C1 segment of cervical spinal cord (tissue), 14 donors: ENCODE data around the gene MRPL53.

Experiments
- DNase-seq, 14 donors: peaks; one replicate each; lab custom pipeline; 2025; lab: John Stamatoyannopoulos, UW

Gene MRPL53

DNA sequence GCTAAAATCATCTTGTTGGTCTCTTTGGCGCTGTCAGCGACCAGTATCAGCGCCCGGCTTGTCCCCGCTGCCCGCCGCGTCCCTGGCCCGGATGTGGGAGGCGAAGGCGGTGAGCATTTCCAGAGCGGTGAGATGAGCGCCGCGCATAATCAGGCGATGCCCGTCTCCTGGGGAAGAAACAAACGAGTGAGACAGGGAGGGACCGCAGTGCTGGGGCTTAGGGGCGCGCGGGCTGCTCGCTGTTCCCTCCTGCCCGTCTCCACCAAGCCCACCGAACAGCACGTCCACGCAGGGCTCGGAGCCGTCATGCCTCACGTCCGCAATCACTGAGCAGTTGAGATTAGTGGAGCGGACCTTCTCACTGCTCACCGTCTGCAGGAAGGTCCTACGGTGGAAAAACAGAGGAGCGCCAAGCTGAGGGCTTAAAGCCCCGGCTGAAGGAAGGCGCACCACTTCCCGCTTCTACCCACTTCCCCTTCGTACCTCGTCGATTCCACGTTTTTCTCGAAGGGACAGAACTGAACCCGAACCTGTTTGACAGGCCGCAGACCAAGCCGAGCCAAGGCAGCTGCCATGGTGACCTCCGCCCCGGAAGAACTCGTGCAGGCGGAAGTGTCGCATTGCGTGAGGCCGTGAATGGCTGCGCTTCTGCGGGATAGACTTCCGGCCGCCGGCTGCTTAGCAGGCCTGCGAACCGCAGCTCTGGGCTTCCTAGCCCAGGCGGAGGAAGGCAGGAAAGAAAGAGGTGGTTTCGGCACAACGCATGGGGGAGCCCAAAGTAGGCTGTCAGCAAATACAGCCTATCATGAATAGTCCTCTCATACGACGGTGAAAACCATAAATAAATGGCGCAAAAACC lies at the start of gene MRPL53:
Gene MRPL53, minus strand, starts transcription at position 595 of the 859 bp plus-strand sequence. Its CDS starts 20 bp downstream, at position 575.
- DNase-seq: peak; percentile 60 to 95 (median 86)

DNA sequence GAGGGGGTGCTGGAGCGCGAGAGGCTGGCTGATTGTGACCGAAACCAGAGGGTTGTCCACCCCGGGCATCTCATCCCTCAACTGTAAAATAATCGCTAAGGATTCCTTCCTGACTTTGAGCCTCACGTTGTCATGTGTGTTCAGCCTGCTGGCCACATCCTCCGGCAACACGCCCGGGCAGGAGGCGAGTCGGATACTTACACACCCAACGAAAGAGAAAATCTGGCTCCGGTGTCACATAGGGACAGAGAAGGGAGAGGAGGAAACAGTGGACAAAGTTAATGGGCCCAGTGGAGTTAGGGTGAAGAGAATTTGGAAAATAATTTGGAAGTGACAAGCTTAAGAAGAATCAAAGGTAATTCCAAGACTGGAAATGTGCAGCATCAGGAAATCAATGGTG lies 44.2 kb upstream of the MRPL53 start:
- DNase-seq: no peak

GRCh38 chr2:74515981-74516633 lies 43.6 kb upstream of the MRPL53 start:
- DNase-seq: peak in 6 of 14 donors; percentile 2 to 39 (median 6)

DNA sequence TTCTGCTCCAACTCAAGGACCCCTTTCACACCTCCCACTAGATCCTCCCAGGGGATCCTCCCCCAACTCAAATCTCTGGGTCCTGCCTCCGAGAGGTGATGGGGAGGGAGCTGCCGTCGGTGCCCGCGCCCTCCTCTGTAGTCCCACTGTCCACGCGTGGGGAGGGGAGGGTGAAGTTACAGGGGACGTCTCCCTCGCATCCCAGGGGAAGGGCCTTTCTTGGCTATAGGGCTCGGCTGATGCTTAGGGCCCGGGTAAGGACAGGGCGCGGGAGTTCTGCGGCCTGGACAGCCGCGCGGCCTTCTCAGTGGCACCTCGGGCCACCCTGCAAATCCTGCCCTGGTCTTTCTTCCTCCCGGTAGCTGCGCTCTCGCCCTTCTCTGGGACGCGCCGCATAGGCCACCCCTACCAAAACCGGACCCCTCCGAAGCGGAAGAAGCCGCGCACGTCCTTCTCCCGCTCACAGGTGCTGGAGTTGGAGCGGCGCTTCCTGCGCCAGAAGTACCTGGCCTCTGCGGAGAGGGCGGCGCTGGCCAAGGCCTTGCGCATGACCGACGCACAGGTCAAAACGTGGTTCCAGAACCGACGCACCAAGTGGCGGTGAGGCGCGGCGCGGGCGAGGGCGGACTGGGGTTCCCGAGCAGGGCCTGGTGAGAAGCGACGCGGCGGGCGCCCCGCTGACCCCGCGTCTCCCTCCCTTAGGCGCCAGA lies 42.9 kb upstream of the MRPL53 start:
- no peak for DNase-seq

DNA sequence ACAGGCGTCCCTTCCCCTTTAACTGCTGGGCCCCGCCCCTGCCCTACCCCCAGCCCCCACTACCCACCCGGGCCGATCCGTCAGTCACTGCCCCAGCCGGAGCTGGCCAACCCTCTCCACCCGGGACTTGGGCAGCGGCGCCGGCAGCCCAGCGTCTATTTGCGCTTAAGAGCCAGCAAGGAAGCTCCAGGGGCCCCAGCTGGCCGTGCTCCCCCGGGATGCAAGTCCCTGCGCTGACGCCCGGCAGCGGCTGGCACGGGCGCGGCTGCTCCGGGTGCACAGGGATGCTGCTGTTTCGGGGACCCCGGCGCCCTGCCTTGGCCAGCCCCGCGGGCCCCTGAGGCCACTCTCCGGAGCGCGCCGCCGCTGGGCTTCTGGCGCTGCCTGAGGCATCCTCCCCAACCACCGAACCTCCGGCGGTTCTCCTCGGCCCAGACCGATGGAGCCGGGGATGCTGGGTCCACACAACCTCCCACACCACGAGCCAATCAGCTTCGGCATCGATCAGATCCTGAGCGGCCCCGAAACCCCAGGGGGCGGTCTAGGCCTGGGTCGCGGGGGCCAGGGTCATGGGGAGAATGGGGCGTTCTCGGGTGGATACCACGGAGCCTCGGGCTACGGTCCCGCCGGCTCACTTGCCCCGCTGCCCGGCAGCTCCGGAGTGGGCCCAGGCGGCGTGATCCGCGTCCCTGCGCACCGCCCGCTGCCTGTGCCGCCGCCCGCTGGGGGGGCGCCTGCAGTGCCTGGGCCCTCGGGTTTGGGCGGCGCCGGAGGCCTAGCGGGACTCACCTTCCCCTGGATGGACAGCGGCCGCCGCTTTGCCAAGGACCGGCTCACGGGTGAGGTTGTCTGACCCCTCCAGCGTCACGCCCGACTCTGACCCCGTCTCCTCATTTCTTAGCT lies 42.1 kb upstream of the MRPL53 start, which contains the start of gene TLX2:
Gene TLX2, plus strand, starts transcription at position 83 of the 903 bp plus-strand sequence. Its CDS starts 357 bp downstream, at position 440.
- no peak for DNase-seq

- no peak for DNase-seq
Observed at GRCh38 chr2:74513605-74514367, 41.3 kb upstream of the MRPL53 start.

- no peak for DNase-seq
Observed at GRCh38 chr2:74512744-74513604, 40.5 kb upstream of the MRPL53 start.

- no peak for DNase-seq
Observed at GRCh38 chr2:74511104-74511989, 38.9 kb upstream of the MRPL53 start.

DNA sequence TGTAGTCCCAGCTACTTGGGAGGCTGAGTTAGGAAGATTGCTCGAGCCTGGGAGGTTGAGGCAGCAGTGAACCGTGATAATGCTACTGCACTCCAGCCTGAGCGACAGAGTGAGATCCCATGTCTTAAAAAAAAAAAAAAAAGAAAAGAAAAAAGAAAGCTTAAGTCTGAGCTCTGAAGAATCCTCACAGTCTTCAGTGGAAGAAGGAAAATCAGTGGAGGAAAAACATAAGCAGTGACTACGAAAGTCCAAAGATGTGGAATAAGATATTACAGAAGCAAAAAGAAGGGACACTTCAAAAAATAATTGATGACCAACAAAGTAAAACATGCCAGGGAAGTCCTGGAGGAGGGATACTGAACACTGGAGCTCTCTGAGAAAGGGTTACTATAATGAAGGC lies 37.8 kb upstream of the MRPL53 start:
- DNase-seq: no peak

GRCh38 chr2:74507926-74508520 lies 35.5 kb upstream of the MRPL53 start:
- DNase-seq: peak in 2 of 14 donors; percentile 44 to 55

GRCh38 chr2:74507145-74507925 lies 34.9 kb upstream of the MRPL53 start, which contains the start of gene PCGF1:
PCGF1 (minus strand) TSS chr2:74507695; CDS start chr2:74507668, 27 bp downstream.
- peak; percentile 62 to 99 (median 94) for DNase-seq

- no peak for DNase-seq
Observed at GRCh38 chr2:74505448-74506246, 33.2 kb upstream of the MRPL53 start.

DNA sequence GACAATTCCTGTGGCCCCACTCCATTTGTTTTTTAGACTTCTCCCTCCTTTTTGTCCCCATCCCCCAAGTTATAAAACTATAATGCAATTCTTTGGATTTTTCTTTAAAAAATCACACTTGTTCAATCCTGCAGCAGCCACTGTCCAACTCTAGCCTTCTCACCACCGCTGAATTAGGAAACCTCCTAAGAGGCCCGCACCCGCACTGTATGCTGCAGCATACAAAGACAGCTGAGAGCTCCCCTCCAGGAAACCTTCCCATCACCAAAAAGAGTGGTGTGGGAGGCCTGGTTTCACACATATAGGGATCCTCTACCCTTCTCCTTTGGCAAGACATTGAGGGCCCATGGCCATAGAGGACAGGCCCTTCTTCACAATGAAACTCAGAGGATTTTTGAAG lies 32.1 kb upstream of the MRPL53 start:
- DNase-seq: no peak

DNA sequence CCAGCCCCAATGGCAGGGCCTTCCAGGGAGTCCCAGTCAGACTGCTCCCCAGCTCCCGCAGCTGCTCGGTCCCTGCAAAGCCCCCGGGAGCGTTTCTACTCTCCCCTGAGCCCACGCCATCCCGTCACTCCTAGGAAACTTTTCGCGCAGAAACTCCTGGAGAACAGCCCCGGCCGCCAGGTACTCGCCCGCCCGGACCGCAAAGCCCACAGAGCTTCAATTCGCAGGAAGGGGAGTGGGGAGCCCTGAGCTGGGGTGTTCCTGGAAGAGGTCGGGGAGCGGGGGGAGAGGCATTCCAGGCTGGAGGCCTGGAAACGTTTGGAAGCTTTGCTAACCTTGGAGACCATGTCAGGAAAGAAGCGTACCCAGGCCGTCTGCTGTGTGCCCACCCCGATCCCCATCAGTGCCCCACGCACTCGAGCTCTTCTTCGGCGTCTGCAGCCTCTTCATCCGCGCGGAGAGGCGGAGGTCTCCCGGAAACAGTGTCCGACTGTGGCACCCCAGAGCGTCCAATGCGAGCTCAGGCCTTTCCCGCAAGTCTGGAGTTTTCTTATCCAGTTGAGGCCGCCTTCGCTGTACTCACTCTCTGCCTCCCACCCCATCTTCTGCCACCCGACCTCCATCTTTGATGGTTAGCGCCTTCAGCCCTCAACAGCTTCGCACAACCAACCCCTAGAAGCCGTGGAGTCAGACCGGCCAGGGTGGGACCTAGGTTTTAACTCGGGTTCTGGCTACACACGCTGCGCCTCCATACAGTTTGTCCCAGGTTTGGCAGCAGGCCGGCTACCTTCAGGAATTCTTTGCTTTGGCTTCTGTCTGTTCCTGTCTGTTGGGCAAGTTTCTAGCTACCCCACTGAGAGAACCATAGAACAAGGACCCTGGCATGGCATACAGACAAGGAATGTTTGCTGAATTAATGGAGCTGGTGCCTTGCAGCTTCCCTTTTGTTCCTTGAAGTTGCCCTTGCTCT lies 31.3 kb upstream of the MRPL53 start:
- DNase-seq: no peak
